HUES64 (cell line): ENCODE results near the gene COL1A2.
A peak's percentile ranks its signal among the peaks of the same experiment; 100 is the strongest.

Experiments used
- H3K27ac ChIP-seq: 2 replicates; pipeline ENCODE4 v1.7.0; 2013; ENCODE audit warnings: low read depth, low read length, inconsistent platforms
- H3K27me3 ChIP-seq: 2 replicates; pipeline ENCODE4 v1.6.1; 2013; ENCODE audit warnings: mild to moderate bottlenecking, low read length; ENCODE audit not compliant: insufficient read depth
- H3K36me3 ChIP-seq: 2 replicates; pipeline ENCODE4 v1.6.1; 2013; ENCODE audit warnings: mild to moderate bottlenecking, low read length; ENCODE audit not compliant: insufficient read depth
- H3K4me1 ChIP-seq: 2 replicates; pipeline ENCODE4 v1.6.1; 2013; ENCODE audit warnings: mild to moderate bottlenecking, low read length, moderate library complexity; ENCODE audit not compliant: insufficient read depth
- H3K4me3 ChIP-seq: 2 replicates; pipeline ENCODE4 v1.5.1; 2013; ENCODE audit warnings: mild to moderate bottlenecking, low read length, moderate library complexity
- H3K9ac ChIP-seq: 2 replicates; pipeline ENCODE4 v1.6.1; 2013; ENCODE audit warnings: mild to moderate bottlenecking, low read depth, low read length
- H3K9me3 ChIP-seq: 2 replicates; pipeline ENCODE4 v1.6.1; 2013; ENCODE audit warnings: low read depth, low read length; ENCODE audit not compliant: insufficient read depth
- WGBS: fragments of 150-250, 120-280 bp; methylation state at CpG from one replicate; pipeline ENCODE4 v1.1.7; 2013; ENCODE audit warnings: missing lambda C conversion rate; 5-methylcytosine and 5-hydroxymethylcytosine counted together

Gene COL1A2

DNA sequence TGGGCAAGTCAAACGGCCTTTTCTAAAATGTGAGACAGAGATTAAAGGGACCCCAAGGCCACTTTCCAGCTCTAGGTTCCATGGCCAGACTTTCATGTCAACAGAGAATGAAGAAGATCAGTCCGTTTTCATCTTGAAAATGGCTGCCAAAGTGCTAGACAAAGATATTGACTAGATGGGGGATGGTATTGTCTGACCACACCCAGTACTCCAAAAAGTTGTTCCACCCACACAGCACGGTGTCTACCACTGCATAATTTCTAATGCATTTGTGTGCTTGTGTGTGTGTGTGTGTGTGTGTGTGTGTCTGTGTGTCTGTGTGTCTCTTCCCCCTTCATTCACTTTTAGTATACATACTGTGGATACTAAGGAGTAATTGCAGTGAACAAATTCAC, 1.3 kb downstream of the COL1A2 start:
- Histone ChIP-seq H3K9ac (peak overlapping the region; percentile 73), H3K27me3 (0 out of 2 replicates have a peak, but pooled peaks cover 6% of the 10 kb centered on the region), H3K9me3 (no peaks in the 10 kb centered on the region), H3K27ac (peak overlapping the region; percentile 14; the same call in 1 of the 2 replicates), H3K4me1 (peaks cover 28% of the 10 kb centered on the region), H3K36me3 (peaks cover 34% of the 10 kb centered on the region), H3K4me3 (peak overlapping the region; percentile 63)
- WGBS = 46% methylated on average over 2 of the region's 3 CpGs

DNA sequence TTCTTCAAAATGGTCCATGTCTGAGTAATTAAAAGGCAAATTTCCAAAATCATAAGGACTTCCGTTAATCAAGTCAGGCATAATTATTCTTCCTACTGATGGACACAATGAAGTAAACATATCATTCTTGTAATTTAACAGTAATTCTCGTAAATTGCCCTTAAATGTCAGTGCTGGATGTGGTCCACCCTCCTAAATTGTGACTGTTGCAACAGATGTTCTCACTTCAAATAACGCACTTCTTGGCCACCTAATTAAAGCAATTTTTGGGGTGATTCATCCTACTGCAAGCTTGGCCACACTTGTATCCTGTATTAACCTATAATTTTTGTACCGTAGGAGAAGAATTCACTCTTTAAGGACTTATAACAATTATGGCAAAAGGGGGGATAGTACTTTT, 1.9 kb downstream of the COL1A2 start:
- peaks cover 38% of the 10 kb centered on the region for H3K36me3 ChIP-seq
- peak overlapping the region; percentile 73; the same call in 1 of the 2 replicates for H3K9ac ChIP-seq
- peak overlapping the region; percentile 63 for H3K4me3 ChIP-seq
- H3K27me3 ChIP-seq = 0 out of 2 replicates have a peak, but pooled peaks cover 6% of the 10 kb centered on the region
- H3K4me1 ChIP-seq = peaks cover 24% of the 10 kb centered on the region
- no peak overlapping the region for H3K27ac ChIP-seq
- no peaks in the 10 kb centered on the region for H3K9me3 ChIP-seq
- WGBS = 82% methylated on average over 4 of the region's 4 CpGs

DNA sequence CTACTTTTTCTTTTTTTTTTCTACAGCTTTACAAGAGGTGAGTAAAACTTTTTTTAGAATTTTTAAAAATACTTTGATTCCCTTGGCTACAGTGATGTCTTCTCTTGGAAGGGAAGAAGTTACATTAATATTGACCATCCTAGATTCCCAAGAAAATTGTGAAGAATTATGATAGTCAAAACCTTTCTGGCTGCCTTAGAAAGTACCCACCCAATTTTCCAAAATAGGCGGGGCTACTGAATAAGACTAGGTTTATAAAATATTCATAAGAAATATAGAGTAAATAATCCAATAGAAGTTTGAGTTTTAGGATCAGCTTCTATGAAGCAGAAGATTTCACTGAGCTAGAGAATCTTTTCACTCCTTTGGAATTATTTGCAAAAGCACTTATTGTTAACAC, 3.0 kb downstream of the COL1A2 start:
- H3K4me1 ChIP-seq = peaks cover 13% of the 10 kb centered on the region
- no peak overlapping the region for H3K27ac ChIP-seq
- H3K27me3 ChIP-seq = 0 out of 2 replicates have a peak, but pooled peaks cover 6% of the 10 kb centered on the region
- H3K4me3 ChIP-seq = no peak overlapping the region
- H3K36me3 ChIP-seq = peaks cover 50% of the 10 kb centered on the region
- WGBS = no CpG with 5 or more reads among the region's 1 CpG
- no peak overlapping the region; the same call in 1 of the 2 replicates for H3K9ac ChIP-seq
- H3K9me3 ChIP-seq = no peaks in the 10 kb centered on the region

DNA sequence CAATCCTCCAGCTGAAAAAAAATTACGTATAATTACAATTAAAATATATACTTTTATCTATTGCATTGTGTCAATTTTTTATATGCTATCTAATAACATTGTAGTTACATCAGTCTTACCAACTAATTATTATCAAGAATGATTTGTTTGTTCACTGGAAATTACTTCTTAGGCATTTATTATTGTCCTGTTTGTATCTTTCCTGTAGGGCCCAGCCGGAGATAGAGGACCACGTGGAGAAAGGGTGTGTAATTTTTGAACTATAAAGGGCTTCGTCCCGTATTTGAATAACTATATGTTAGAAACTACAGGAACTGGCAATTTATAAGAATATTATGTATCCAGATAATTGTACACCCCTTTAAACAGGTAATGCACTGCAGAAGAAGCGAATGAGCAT, 4.1 kb downstream of the COL1A2 start:
- Histone ChIP-seq H3K9me3 (no peaks in the 10 kb centered on the region), H3K4me1 (peaks cover 2% of the 10 kb centered on the region), H3K4me3 (no peak overlapping the region; the same call in 1 of the 2 replicates), H3K9ac (no peak overlapping the region), H3K27ac (no peak overlapping the region), H3K36me3 (peaks cover 61% of the 10 kb centered on the region), H3K27me3 (0 out of 2 replicates have a peak, but pooled peaks cover 1% of the 10 kb centered on the region)
- 89% methylated on average over 5 of the region's 6 CpGs for WGBS

DNA sequence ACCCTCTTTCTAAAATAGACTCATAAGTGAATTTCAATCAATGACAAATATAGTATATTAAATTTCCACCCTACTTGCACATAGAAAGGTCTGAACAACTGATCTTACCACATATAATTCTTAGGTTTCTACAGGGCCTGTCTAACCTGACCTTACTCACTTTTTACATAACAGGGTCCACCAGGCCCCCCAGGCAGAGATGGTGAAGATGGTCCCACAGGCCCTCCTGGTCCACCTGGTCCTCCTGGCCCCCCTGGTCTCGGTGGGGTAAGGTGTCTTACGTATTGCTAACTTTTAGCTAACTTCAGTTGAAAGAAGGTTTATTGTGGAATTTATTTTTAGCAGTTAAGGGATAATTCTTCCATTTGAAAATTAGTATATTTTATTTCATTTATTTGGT, 5.3 kb downstream of the COL1A2 start:
- Histone ChIP-seq H3K36me3 (peaks cover 72% of the 10 kb centered on the region), H3K4me1 (no peaks in the 10 kb centered on the region)

DNA sequence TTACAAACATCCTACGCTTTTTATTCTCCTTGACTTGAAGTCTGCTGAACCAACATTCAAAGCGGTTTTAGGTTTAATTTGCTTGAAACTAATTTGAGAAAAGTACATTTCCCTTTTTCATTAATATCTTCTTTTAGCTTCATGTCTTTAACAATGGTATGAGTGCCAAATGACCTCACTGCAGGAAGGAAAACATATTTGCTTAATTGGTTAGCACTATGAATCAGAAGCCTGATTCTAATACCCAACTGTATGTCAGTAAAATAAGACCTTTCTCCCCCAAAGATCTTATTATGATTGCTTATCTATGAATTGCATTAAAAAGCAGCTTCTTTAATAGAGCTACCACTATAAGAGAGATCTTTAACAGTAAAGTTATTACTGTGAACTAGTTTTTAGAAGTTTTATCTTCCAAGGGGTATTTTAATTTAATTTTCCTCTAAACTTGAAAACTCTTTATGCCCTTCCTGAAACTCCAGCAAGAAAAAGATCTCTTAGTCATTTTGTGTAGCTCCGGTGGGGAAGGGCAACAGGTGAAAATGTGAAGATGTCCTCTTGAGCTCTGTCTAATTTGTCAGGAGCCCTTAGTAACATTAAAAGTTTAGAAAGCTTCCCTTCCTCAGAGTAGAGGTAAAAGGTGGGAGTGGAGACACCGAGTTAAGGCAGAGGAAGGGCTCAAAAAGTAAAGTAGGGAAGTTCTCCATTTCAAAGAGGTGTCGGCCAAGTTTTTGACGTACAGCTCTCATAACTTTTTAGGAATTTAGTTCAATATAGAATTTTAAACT, 6.1 kb downstream of the COL1A2 start:
- Histone ChIP-seq H3K9ac (no peak overlapping the region), H3K36me3 (peaks cover 80% of the 10 kb centered on the region), H3K27me3 (no peaks in the 10 kb centered on the region), H3K4me1 (no peaks in the 10 kb centered on the region), H3K9me3 (no peaks in the 10 kb centered on the region), H3K4me3 (no peak overlapping the region), H3K27ac (no peak overlapping the region)
- 90% methylated on average over 5 of the region's 6 CpGs for WGBS

More for the DNA sequence above, 5.3 kb downstream of the COL1A2 start:
- H3K27me3 ChIP-seq = no peaks in the 10 kb centered on the region
- no peak overlapping the region for H3K9ac ChIP-seq
- no peak overlapping the region for H3K4me3 ChIP-seq
- 86% methylated on average over 2 of the region's 2 CpGs for WGBS
- no peak overlapping the region for H3K27ac ChIP-seq
- H3K9me3 ChIP-seq = no peaks in the 10 kb centered on the region

DNA sequence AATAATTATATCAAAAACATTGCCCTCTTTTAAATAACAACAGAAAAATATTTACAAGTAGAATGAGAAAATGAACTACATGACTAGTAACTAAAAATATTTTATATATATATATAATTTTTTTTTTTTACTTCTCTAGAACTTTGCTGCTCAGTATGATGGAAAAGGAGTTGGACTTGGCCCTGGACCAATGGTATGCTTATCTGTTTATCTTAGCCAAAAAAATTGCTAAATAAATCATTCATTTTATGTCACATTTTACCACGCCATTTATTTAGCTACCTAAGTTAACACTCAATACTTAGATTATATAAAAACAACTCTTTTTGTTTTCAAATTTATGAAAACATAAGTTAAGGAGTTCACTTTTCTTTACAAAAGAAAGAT, 6.7 kb downstream of the COL1A2 start:
- H3K9me3 ChIP-seq = no peaks in the 10 kb centered on the region
- 100% methylated on average over 1 of the region's 1 CpG for WGBS
- H3K36me3 ChIP-seq = peaks cover 86% of the 10 kb centered on the region
- H3K4me3 ChIP-seq = no peak overlapping the region
- H3K27me3 ChIP-seq = no peaks in the 10 kb centered on the region
- H3K9ac ChIP-seq = no peak overlapping the region
- H3K27ac ChIP-seq = no peak overlapping the region
- no peaks in the 10 kb centered on the region for H3K4me1 ChIP-seq

DNA sequence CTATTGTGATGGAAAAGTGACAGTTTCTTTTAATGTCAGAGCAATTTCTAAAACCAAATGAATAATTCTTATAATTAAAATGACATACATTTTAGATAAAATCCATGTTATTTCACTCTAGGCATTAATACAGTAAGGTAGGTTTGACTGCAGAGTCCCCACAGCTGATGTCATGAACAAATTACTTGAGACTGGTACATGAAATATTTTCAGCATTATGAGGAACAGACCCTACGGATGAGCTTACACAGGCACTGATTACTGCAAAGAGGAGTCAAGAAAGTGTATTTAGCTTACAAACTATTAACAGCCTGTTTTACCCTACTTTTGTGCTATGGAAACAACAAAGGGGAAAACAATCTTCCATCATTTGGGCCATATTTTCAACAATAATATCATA, 8.9 kb downstream of the COL1A2 start:
- 100% methylated on average over 1 of the region's 1 CpG for WGBS

DNA sequence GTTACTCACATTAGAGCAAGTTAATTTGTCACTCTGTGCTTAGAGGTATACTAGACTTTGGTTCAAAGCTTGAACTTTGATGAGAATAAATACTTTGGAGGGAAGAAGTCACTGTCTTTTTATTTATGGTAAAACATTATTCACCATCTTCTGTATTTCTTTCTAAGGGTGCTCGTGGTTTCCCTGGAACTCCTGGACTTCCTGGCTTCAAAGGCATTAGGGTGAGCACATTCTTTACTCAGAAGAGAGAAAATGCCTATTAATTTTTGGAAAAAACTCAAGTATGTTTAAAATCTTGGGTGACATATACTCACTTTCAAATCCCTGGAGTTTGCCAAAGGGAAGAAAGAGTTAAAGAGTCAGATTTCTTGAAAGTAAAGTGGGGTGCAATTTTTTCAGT, 10.8 kb downstream of the COL1A2 start:
- Histone ChIP-seq H3K9me3 (no peaks in the 10 kb centered on the region), H3K36me3 (peaks cover 98% of the 10 kb centered on the region), H3K27me3 (no peaks in the 10 kb centered on the region), H3K4me3 (no peak overlapping the region), H3K4me1 (no peaks in the 10 kb centered on the region), H3K9ac (no peak overlapping the region), H3K27ac (no peak overlapping the region)
- WGBS = 100% methylated on average over 1 of the region's 1 CpG

More for the DNA sequence above, 8.9 kb downstream of the COL1A2 start:
- Histone ChIP-seq H3K4me1 (no peaks in the 10 kb centered on the region), H3K4me3 (no peak overlapping the region), H3K36me3 (peaks cover 98% of the 10 kb centered on the region), H3K9me3 (no peaks in the 10 kb centered on the region), H3K27me3 (no peaks in the 10 kb centered on the region), H3K9ac (no peak overlapping the region), H3K27ac (no peak overlapping the region)

DNA sequence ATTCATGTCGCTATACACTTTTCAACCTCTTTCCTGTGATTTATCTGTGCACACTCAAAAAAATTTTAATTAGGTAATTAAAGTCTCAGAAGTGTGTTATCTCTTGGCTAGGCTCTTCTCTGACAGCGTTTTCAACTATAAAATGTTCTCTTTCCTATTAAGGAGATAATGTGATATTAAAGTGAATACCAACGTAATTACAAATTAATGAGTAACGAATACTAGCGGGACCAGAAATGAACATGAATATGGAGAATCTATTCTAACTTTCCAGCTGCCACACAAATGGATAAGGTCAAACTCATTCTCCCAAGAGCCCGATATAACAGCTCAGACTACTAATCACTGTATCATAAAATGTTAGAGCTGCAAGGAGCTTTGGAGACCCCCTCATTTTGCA, 12.0 kb downstream of the COL1A2 start:
- H3K27ac ChIP-seq = no peak overlapping the region
- H3K36me3 ChIP-seq = peaks cover 99% of the 10 kb centered on the region
- 99% methylated on average over 5 of the region's 6 CpGs for WGBS
- no peak overlapping the region for H3K9ac ChIP-seq
- no peaks in the 10 kb centered on the region for H3K4me1 ChIP-seq
- no peaks in the 10 kb centered on the region for H3K9me3 ChIP-seq
- no peak overlapping the region for H3K4me3 ChIP-seq
- H3K27me3 ChIP-seq = no peaks in the 10 kb centered on the region

DNA sequence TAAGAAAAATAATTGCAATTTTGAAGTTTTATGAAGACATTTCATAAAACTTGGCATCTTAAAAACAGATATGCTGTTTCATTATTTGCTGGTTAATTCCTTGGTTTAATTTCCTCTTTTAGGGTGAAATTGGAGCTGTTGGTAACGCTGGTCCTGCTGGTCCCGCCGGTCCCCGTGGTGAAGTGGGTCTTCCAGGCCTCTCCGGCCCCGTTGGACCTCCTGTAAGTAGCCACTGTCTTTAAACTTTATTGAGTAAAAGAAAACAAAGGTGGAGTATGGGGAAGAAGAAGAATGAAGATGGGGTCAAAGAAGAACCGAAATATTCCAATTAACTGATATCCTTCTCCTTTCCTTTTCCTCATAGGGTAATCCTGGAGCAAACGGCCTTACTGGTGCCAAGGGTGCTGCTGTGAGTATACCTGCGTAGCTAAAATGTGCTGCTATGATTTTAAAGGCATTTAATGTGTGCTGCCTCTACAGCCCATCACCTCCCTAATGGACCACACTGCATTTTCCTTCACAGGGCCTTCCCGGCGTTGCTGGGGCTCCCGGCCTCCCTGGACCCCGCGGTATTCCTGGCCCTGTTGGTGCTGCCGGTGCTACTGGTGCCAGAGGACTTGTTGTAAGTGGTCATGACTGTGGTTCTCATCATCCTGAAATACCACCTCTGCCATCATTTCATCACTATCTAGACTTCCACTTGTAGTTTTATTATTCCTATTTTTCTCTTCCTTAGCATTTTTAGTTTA, 14.7 kb downstream of the COL1A2 start:
- WGBS = 89% methylated on average over 13 of the region's 15 CpGs
- Histone ChIP-seq H3K27me3 (no peaks in the 10 kb centered on the region), H3K4me3 (no peak overlapping the region), H3K36me3 (peaks cover 99% of the 10 kb centered on the region), H3K9me3 (no peaks in the 10 kb centered on the region), H3K9ac (no peak overlapping the region), H3K4me1 (peaks cover 5% of the 10 kb centered on the region; the same call in 1 of the 2 replicates), H3K27ac (no peak overlapping the region)
